GM18951 (cell line): ENCODE results near the gene SMTNL2.

ENCODE experiments used
- POLR2A ChIP-seq: IDR thresholded peaks from 4 replicates; pipeline ENCODE4 v1.6.1; 2011; ENCODE audit warnings: mild to moderate bottlenecking; ENCODE audit not compliant: insufficient read length, insufficient read depth; ENCODE audit errors: extremely low read depth
- in situ Hi-C: fragments of 300-500 bp; cut with MboI; formaldehyde crosslinking; loops from one replicate; pipeline ENCODE4 v1.12.0; 2022; ENCODE audit warnings: low sequenced_read_pairs, mixed read lengths, inconsistent platforms; ENCODE audit not compliant: unreplicated experiment

The SMTNL2 gene

DNA sequence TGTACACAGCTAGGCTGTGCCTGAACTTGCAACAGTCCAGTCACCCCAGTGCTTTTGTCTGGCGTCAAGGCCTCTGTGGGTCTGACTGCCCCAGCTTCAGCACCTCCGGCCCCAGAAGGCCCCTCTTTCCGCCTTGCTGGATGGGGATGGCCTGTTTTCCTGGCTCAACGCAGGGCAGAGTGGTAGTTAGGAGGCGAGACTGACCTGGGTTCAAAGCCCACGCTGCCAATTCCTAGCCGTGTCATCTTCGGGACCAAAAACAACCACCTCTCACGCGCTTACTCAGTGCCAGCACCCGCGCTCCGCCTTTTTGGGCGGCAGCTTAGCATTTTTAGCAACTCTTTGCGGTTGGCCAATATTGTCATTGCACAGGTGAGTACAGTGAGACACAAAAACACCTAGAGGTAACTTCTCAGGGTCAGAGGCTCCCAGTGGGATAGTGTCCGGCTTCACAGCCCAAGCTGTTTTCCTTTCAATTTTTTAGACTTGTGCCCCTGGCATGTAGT is 33.7 kb upstream of the SMTNL2 start:
- in situ Hi-C loops: loop anchor here (25.0 kb wide), 1 partner anchor 337 kb away; the partner anchor contains the start of gene C17orf107
- TF ChIP-seq POLR2A: no peak

DNA sequence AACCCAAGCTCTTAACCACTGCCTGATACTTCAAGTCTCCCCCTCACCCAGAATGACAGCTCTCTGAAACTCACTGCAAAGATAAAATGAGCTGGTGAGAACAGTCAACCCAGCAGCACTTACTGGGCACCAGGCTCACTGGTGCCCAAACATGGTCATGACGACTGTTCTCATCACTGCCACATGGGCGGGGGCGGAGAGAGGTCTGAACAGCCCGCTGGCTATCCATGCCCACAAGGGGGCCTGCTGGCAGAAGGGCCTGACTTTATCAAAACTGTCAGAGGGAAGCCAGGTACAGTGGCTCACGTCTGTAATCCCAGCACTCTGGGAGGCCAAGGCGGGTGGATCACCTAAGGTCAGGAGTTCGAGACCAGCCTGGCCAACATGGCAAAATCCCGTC is 33.2 kb upstream of the SMTNL2 start:
- in situ Hi-C loops: loop anchor here (25.0 kb wide), 1 partner anchor 336 kb away; the partner anchor contains the start of gene C17orf107
- TF ChIP-seq POLR2A: no peak

DNA sequence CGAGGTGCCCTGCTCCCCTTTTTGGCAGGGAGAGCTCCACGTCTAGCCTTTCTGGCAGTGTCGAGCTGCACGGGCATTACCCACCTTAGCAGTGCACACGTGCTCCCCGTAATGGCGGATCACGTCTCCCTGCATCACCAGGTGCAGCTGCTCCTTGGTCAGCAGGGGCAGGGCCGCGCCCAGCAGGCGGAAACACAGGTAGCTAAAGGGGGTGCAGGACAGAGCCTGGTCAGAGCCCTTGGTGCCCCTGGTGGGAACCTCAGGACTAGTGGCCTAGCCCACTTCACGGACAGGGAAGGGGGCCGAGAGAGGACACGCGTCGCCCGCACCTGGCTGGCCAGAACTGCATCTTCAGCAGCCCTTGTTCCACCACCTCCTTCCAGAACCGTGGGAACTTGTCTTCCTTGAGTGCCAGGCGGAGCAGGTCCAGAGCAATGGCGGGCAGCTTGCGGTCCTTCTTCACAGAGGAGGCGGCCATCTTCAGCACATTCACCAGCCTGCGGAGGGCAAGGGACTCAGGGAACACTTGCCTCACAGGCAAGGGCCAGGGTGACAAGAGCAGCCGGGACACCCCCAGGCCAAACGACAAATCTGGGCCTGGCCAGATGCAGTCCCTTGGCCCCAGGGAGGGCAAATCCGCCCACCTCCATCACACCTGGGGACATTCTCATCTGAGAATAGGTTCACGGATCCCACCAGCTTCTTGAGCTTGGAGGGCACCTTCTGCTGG is 32.4 kb upstream of the SMTNL2 start:
- no peak for TF ChIP-seq POLR2A
- in situ Hi-C loops: loop anchor here (25.0 kb wide), 1 partner anchor 335 kb away; the partner anchor contains the start of gene C17orf107

DNA sequence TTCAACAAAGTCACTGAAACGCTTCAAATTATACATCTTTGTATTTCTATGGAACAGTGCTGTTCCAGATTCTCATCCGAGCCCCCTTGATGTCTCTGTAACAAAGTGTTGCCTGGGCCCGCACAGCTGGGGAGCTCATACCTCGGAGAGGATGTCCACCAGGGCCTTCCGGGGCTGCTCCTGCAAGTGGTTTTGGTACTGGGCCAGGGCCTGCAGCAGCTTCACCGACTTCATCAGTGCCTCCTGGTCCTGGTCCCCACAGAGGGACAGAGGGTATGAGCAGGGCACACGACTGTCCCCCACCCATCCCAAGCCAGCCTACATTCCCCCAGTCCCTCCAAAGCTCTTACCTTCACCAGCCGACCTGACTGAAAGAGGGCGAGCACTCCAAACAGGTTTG is 30.7 kb upstream of the SMTNL2 start:
- no peak for TF ChIP-seq POLR2A
- in situ Hi-C loops: loop anchor here (25.0 kb wide), 1 partner anchor 334 kb away; the partner anchor contains the start of gene C17orf107

DNA sequence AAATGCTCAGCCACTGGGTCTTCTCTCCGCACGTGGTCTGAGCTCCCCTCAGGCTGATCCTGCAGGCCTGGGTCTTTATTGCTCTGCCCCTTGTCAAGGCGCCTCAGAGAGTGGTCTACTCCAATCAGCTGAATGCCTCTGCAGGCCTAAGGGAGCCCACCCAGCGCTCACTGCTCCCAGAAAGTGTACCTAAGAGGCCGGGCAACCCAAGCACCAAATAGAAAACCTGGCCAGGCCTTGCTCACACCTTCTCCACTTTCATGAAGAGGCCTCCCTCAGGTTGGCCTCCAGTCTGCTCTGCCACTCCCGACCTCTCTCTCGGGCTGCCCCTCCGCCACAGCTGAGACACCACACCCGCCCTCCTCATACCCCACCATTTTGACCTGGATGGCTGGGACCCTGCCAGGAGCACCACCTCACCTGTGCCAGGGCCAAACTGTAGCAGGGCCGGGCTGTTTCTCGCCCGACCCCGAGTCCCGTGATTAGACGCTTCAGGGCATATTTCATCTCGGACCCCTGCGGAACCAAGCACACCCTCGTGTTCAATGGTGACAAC is 29.8 kb upstream of the SMTNL2 start:
- TF ChIP-seq POLR2A: no peak
- in situ Hi-C loops: loop anchor here (25.0 kb wide), 1 partner anchor 333 kb away; the partner anchor contains the start of gene C17orf107

DNA sequence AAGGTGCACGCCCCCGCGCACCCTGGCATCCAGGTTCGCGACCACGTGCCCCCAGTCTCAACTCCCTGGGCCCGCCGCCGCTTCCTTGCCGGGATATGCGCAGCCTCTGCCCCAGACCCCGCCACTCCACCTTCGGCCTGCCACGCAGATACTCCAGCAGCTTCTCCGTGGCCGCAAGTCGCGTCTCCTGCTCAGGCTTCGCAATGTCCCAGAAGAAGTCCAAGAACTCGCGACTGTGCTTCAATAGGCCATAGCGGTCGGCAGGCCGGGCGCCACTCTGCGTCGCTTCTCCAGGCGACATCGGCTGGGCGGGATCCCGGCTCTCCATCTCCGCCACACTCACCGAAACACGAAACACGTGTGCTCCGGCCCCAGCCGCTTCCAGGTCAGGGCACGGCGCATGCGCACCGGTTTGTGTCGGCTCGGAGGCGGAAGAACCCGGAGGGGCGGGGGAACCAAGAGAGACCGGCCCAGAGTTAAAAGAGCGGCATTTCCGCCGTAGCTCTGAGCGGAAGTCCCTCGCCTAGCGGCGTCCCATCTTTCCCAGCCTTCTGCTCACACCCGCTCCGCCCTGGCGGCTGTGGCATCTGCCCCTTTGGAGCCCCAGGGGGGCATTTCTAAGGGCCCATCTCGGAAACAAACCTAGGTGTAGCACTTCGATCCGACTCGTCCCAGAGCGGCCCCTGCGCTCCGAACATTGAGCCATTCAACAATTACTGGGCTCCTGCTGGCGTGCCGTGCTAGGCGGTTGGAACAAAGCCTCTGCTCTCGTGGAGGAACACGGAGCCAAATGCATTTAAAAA is 29.1 kb upstream of the SMTNL2 start, which contains the start of gene MYBBP1A:
Gene MYBBP1A (minus strand): TSS at position 388 of the 803 bp plus-strand sequence. CDS start 60 bp downstream, at position 328.
- in situ Hi-C loops: loop anchor here (25.0 kb wide), 1 partner anchor 332 kb away; the partner anchor contains the start of gene C17orf107
- peak; percentile 96 for TF ChIP-seq POLR2A

DNA sequence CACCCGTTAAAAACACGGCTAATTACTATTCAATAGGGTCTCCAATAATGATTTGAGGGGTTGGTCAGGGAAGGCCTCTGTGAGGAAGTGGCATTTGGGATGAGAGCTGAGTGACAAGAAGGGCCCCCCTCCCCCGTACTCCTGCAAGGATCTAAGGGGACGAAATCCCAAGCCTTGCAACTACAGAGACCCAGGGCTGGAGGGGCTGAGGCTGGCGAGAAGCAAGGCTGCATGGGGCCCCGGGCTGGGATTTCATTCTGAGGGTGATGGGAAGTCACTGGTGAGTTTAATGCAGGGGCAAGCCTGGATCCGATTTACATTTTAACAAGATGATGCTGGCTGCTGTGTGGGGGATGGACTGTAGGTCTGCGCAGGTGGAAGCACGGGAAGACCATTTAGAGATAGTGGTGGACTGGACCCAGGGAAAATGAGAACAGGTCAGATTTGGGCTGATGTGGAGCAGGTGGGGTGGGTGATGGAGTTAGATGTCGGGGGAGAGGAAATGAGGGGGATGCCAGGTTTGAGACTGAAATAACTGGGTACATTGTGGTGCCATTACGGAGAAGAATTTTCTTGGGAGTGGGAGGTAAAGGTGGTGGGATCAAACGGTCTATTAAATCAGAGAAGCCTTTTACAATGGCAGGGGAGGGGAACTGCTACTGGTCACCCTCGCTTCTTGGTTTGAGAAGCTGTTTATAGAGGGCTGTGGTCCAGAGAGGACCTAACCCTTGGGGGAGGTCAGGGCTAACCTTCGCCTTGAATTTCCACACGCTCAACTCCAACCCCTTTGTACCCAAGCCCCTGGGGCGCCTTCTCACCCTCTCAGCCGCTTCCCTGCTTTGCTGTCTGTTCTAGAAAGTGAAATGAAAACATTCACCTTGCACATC is 28.2 kb upstream of the SMTNL2 start:
- in situ Hi-C loops: loop anchor here (25.0 kb wide), 1 partner anchor 331 kb away; the partner anchor contains the start of gene C17orf107
- TF ChIP-seq POLR2A: no peak

DNA sequence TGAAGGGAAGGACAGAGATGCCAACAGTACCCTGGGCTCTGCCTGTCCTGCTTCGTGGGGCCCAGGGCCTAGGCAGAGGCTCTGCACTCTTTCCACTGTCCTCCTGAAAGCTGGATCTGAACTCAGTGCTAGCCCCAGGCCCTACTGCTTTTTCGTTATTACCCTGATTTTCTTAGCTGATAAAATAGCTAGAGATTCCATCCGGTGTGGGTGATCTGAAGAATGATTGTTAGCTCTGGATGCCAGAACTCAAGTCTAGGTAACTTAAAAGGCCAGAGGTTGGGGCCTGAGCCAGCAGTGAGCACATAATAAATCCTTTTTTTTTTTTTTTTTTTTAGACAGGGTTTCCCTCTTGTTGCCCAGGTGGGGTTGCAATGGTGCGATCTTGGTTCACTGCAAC is 27.3 kb upstream of the SMTNL2 start:
- in situ Hi-C loops: loop anchor here (25.0 kb wide), 1 partner anchor 330 kb away; the partner anchor contains the start of gene C17orf107
- no peak for TF ChIP-seq POLR2A

DNA sequence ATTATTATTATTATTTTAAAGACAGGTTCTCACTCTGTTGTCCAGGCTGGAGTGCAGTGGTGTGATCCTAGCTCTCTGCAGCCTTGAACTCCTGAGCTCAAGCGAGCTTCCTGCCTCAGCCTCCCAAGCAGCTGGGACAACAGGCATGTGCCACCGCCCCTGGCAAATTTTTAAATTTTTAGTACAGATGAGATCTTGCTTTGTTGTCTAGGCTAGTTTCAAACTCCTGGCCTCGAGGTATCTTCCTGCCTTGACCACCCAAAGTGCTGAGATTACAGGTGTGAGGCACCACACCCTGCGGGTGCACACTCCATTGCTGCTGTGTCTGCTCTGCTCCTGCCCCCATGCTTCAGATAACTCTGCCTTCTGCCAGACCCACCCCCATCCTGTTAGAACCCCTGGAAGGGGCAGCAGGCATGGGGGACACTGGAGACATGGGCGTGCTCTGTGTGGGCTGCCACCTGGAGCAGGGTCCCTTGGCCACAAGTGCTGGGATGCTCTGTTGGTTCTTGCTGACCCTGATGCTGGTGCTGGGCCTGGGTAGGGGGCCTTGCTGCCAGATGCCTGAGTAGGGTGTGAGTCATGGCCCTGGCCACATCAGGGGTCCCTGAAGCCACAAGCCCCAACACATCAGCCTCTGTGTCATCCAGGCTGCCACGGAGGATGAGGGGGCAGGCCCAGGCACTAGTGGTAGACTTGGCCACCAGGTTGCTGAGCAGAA is 26.5 kb upstream of the SMTNL2 start:
- TF ChIP-seq POLR2A: no peak
- in situ Hi-C loops: loop anchor here (25.0 kb wide), 1 partner anchor 330 kb away; the partner anchor contains the start of gene C17orf107

DNA sequence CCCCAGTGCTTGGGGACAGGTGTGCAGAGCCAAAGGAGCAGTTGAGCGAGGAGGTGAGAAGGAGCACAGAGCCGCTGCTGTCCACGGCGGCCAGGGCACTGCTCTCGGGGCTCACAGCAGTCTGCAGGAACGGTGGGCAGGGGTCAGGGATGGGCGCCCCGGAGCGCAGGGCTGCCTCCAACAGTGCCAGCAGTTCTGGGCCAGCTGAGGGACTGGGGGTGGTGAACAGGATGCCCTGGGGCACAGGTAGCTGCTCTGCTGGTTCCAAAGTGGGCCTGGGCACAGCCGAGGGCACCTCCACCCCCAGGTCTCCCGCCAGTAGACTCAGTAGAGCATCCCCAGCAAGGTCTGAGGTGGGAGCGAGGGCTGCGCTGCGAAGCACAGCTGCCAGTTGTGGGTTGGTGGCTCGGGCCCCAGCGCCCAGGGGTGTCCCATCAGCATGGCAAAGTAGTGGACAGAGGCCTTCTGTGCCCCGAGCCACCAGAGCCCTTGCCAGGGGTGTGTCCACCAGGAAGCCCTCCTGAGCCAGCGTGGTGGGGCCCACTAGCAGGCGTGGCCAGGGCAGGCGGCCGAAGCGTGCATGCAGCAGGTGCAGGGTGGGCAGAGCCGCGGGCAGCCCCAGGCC is 25.9 kb upstream of the SMTNL2 start:
- no peak for TF ChIP-seq POLR2A
- in situ Hi-C loops: loop anchor here (25.0 kb wide), 1 partner anchor 329 kb away; the partner anchor contains the start of gene C17orf107

DNA sequence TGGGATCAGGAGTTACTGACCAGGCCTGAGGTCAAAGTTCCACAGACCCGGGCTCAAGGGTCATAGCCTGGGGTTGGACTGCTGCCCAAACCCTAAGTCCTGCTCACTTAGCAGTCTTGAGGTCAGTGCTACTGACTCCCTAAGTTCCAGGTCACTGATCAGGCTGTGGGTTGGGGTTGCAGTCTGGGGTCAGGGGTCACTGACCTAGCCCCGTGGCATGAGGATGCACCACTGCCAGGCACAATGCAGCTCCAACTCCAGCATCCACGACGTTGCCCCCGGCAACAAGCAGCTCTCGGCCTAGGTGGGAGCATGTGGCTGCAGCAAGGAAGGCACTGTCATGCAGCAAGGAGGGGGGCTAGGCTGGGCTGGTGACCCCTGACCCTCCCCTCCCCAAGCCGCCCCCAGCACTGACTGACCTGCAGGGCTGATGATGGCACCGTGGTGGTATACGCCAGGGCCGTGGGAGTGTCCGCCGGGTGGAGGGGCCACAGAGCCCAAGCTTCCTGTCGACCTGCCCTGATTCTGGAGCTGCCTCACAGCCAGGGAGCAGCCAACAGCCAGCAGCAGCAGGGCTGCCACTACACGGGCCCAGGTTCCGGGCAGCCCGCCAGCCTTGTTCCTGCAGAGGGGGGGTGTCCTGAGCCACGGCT is 25.1 kb upstream of the SMTNL2 start:
- no peak for TF ChIP-seq POLR2A
- in situ Hi-C loops: loop anchor here (25.0 kb wide), 1 partner anchor 328 kb away; the partner anchor contains the start of gene C17orf107
